Measurements from ENCODE around the gene MR1. TPM values are rescaled to one million over a fixed set of nuclear protein-coding genes. Genes with fewer than 3 reads are reported as not detected.
A peak's percentile ranks its signal among the peaks of the same experiment; 100 is the strongest.

MR1 gene
- total RNA-seq, 4 donors from 2014 or later, result 4.0 to 9.7 (median 6.0) TPM

DNA sequence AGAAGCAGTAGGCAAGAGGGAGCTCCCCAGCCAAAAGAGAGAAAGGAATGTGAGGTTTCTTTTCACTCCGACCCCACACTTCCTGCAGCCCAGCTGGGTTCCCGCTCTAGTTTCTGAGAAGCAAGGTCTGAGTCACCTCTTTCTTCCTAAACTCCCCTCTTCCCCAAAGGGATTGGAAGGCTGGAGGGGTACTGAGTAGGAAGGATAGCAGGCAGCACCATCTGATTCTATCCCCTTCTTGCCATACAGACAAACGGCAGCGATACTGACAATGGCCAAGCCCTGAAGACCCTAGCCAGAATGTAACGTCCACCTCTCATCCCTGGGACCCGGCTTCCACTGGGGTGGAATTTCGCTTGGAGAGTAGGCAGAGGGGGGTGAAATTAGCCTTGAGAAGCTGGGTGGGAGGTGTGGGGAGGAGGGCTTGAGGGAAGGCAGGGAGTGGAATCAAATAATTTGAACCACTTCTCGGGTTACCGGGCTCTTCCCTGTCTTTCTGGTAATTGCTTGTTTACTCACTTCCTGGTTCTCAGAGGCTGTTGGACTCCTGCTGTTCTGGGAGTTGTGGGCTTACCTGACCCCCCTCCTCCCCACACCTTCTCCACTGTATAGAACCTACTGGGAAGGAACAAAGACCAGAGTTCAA is 67.9 kb downstream of the MR1 start:
- Histone ChIP-seq H3K9me3 (no peaks in the 10 kb centered on the region), H3K27me3 (no peaks in the 10 kb centered on the region), H3K4me3 (no peak overlapping the region), H3K4me1 (peaks cover 0 to 18% (median 8%) of the 10 kb centered on the region in 4 donors), H3K36me3 (no peaks in the 10 kb centered on the region), H3K27ac (peak overlapping the region in 1 of 4 donors; percentile 28)
- TF ChIP-seq POLR2A (IDR thresholded peaks at IDR 0.05), result no peak
- TF ChIP-seq, protein P1, sequence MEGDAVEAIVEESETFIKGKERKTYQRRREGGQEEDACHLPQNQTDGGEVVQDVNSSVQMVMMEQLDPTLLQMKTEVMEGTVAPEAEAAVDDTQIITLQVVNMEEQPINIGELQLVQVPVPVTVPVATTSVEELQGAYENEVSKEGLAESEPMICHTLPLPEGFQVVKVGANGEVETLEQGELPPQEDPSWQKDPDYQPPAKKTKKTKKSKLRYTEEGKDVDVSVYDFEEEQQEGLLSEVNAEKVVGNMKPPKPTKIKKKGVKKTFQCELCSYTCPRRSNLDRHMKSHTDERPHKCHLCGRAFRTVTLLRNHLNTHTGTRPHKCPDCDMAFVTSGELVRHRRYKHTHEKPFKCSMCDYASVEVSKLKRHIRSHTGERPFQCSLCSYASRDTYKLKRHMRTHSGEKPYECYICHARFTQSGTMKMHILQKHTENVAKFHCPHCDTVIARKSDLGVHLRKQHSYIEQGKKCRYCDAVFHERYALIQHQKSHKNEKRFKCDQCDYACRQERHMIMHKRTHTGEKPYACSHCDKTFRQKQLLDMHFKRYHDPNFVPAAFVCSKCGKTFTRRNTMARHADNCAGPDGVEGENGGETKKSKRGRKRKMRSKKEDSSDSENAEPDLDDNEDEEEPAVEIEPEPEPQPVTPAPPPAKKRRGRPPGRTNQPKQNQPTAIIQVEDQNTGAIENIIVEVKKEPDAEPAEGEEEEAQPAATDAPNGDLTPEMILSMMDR (IDR thresholded peaks at IDR 0.05), result no peak
- no peak for DNase-seq

DNA sequence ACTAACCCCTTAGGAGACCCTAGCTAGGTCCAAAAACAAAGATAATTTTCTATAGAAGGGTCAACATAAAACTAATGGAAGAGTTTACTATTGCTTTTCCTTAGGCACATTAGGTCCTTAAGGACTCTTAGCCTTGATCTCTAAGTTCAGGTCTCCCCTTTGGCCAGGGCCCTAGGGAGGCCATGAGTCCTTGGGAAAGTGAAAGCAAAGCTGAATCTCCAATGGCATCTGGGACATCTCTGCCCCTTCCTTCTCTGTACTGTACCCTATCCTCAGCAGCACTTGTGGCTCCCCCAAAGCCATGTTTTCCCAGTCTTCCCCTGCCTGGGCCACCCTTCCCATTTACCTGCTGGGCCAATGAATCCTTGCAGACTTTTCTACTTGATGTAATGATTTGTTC is 69.1 kb downstream of the MR1 start:
- H3K9me3 ChIP-seq, result no peaks in the 10 kb centered on the region
- H3K27me3 ChIP-seq, result no peaks in the 10 kb centered on the region
- no peaks in the 10 kb centered on the region for H3K36me3 ChIP-seq
- H3K4me1 ChIP-seq, result peaks cover 0 to 18% (median 8%) of the 10 kb centered on the region in 4 donors
- no peak for TF ChIP-seq POLR2A (IDR thresholded peaks at IDR 0.05)
- TF ChIP-seq, protein P1 (IDR thresholded peaks at IDR 0.05), result no peak
- DNase-seq, result no peak
- H3K27ac ChIP-seq, result peak overlapping the region in 1 of 4 donors; percentile 14
- H3K4me3 ChIP-seq, result no peak overlapping the region

DNA sequence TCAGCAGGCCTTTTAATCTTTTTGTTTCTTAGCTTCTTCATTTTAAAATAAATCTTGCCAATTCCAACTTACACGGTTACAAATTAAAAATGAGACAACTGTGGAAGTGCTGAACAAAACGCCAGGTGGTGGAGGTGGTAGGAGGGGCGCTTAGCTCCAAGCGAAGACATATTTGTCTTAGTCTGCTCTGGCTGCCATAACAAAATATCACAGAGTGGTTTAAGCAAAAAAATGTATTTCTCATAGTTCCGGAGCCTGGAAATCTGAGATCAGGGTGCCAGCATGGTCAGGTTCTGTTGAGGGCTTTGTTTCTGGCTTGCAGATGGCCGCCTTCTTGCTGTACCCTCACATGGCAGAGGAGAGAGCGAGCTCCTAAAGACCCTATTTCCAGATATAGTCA is 69.6 kb downstream of the MR1 start:
- no peaks in the 10 kb centered on the region for H3K27me3 ChIP-seq
- H3K27ac ChIP-seq, result peak overlapping the region in 1 of 4 donors; percentile 14
- H3K4me1 ChIP-seq, result peaks cover 0 to 18% (median 8%) of the 10 kb centered on the region in 4 donors
- H3K9me3 ChIP-seq, result no peaks in the 10 kb centered on the region
- DNase-seq, result no peak
- no peaks in the 10 kb centered on the region for H3K36me3 ChIP-seq
- no peak overlapping the region for H3K4me3 ChIP-seq
- no peak for TF ChIP-seq POLR2A (IDR thresholded peaks at IDR 0.05)
- TF ChIP-seq, protein P1 (IDR thresholded peaks at IDR 0.05), result no peak

DNA sequence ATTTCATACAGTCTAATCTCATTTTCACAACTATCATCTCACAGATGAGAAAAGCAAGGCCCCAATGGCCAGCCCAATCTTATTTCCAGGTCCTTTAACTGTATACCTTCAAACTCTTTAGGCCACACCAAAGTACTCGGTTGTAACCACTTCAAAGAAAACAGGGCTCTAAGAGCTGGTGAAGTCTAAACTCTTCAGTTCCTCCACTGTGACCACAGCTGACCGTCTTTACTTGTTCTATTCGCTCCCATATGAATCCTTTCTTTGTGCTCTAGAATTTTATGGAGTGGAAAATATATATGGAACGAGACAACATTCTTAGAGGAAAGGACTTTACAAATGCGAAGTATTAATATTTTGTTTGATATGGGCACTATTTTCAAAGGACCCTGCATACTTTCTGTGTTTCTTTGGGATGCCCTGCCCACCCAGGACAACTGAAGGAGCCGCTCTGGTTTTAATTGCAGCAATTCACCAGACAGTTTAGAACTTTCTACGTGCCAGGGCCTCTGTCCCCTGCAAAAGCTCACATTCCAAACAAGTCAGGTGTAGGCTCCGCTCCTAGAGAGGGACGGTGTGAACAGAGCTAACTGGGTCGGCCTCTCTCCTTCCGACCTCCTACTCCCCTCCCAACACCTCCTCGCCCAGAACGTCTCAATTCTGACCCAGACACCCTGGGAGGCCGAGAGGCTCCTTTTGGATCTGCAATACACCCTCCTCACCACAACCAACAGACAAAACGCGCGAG is 70.4 kb downstream of the MR1 start:
- no peak for DNase-seq
- H3K4me1 ChIP-seq, result peaks cover 0 to 18% (median 8%) of the 10 kb centered on the region in 4 donors
- TF ChIP-seq, protein P1 (IDR thresholded peaks at IDR 0.05), result no peak
- no peak for TF ChIP-seq POLR2A (IDR thresholded peaks at IDR 0.05)
- peak overlapping the region; percentile 73 to 91 (median 79) for H3K27ac ChIP-seq
- no peaks in the 10 kb centered on the region for H3K36me3 ChIP-seq
- peak overlapping the region; percentile 53 to 94 (median 60) for H3K4me3 ChIP-seq
- H3K9me3 ChIP-seq, result no peaks in the 10 kb centered on the region
- H3K27me3 ChIP-seq, result no peaks in the 10 kb centered on the region

DNA sequence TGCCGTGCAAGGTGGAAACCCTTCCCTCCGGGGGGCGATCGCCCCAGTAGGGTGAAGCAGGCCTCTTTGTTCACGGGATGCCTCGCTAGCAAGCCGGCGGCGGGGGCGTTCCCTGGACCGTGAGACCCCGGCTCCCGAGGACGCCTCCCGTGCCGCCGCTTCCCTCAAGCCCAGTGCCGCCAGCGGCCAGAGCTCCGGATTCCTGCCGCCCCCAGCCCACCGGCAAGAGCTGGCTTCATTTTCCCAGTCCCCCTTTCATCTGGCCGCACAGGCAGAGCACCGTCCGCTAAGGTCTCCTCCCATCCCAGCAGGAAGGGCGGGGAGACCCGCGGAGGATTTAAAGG is 71.0 kb downstream of the MR1 start:
- H3K4me1 ChIP-seq, result peaks cover 0 to 18% (median 8%) of the 10 kb centered on the region in 4 donors
- peak overlapping the region; percentile 73 to 91 (median 79) for H3K27ac ChIP-seq
- peak in 2 of 3 donors; percentile 49 to 65 for DNase-seq
- H3K27me3 ChIP-seq, result no peaks in the 10 kb centered on the region
- peak overlapping the region; percentile 53 to 94 (median 60) for H3K4me3 ChIP-seq
- H3K9me3 ChIP-seq, result no peaks in the 10 kb centered on the region
- TF ChIP-seq, protein P1 (IDR thresholded peaks at IDR 0.05), result peak in 2 of 6 experiments; percentile 13 to 17
- TF ChIP-seq POLR2A (IDR thresholded peaks at IDR 0.05), result no peak
- H3K36me3 ChIP-seq, result no peaks in the 10 kb centered on the region

Data from Peyer's patch (tissue), 4 donors.